IMR-90 (cell line): ENCODE measurements around the gene DCC. TPM values are rescaled to one million over a fixed set of nuclear protein-coding genes. Genes with fewer than 3 reads are reported as not detected.

ENCODE experiments used
- ATAC-seq: fragments of 200-7000 bp; cut with Tn5 transposase; 2 replicates; pipeline ENCODE4 v1.9.1; 2020; ENCODE audit warnings: low read depth, mild to moderate bottlenecking, moderate library complexity
- BruUV-seq: library from RNA; stranded (reverse); fragments of 400-500 nt; replicated peaks from 2 replicates; lab custom pipeline; 2021; lab: Mats Ljungman, UMichigan
- CTCF ChIA-PET: fragments of 300-600 bp; formaldehyde crosslinking; extraction: SDS; loops from one replicate; lab custom pipeline; 2021; ENCODE audit warnings: antibody characterized with exemption; lab: Yijun Ruan, JAX
- POLR2A ChIA-PET: fragments of 300-600 bp; sonication (Branson Sonifier 250); formaldehyde crosslinking; loops from one replicate; lab custom pipeline; 2022; ENCODE audit warnings: antibody characterized with exemption; ENCODE audit not compliant: unreplicated experiment; lab: Charles Lee
- DNase-seq: peaks from one replicate; pipeline ENCODE4 v3.0.0; 2013
- H2AFZ ChIP-seq: replicated peaks from 2 replicates; pipeline ENCODE3; 2013; ENCODE audit warnings: low read length, mild to moderate bottlenecking; ENCODE audit not compliant: poor library complexity
- H2AK5ac ChIP-seq: 2 replicates; pipeline ENCODE4 v1.6.1; 2013; ENCODE audit warnings: low read depth, low read length, inconsistent platforms
- H2AK9ac ChIP-seq: replicated peaks from 2 replicates; pipeline ENCODE3; 2013; ENCODE audit warnings: mild to moderate bottlenecking, low read depth, low read length, moderate library complexity; ENCODE audit not compliant: poor library complexity
- H2BK120ac ChIP-seq: 2 replicates; pipeline ENCODE4 v1.6.1; 2013; ENCODE audit warnings: low read depth, low read length, inconsistent platforms
- H2BK15ac ChIP-seq: 3 replicates; pipeline ENCODE4 v1.6.1; 2013; ENCODE audit warnings: low read depth, low read length, inconsistent platforms
- H2BK20ac ChIP-seq: 2 replicates; pipeline ENCODE4 v1.6.1; 2013; ENCODE audit warnings: low read depth, mild to moderate bottlenecking, inconsistent platforms, low read length, moderate library complexity
- H2BK5ac ChIP-seq: 2 replicates; pipeline ENCODE4 v1.6.1; 2013; ENCODE audit warnings: mild to moderate bottlenecking, low read depth, low read length, inconsistent platforms; ENCODE audit not compliant: poor library complexity, severe bottlenecking
- H3K14ac ChIP-seq: replicated peaks from 2 replicates; pipeline ENCODE4 v1.6.1; 2013; ENCODE audit warnings: low read depth, low read length, inconsistent platforms
- H3K18ac ChIP-seq: 2 replicates; pipeline ENCODE4 v1.6.1; 2013; ENCODE audit warnings: low read depth, low read length, control low read depth
- H3K23ac ChIP-seq: 2 replicates; pipeline ENCODE4 v1.6.1; 2013; ENCODE audit warnings: low read depth, low read length, inconsistent platforms
- H3K27ac ChIP-seq: 2 replicates; pipeline ENCODE4 v1.5.1; 2013; ENCODE audit warnings: mild to moderate bottlenecking, control low read depth, low read length; ENCODE audit not compliant: insufficient read depth
- H3K27me3 ChIP-seq: 2 replicates; pipeline ENCODE4 v1.6.1; 2013; ENCODE audit warnings: low read length; ENCODE audit not compliant: control insufficient read depth, insufficient read depth
- H3K36me3 ChIP-seq: 2 replicates; pipeline ENCODE4 v1.6.1; 2013; ENCODE audit warnings: low read length, mixed read lengths; ENCODE audit not compliant: control insufficient read depth, insufficient read depth
- H3K4ac ChIP-seq: 2 replicates; pipeline ENCODE4 v1.6.1; 2013; ENCODE audit warnings: low read depth, low read length, inconsistent platforms
- H3K4me1 ChIP-seq: 2 replicates; pipeline ENCODE4 v1.6.1; 2013; ENCODE audit warnings: low read length, mixed read lengths; ENCODE audit not compliant: control insufficient read depth, insufficient read depth
- H3K4me2 ChIP-seq: 2 replicates; pipeline ENCODE4 v1.6.1; 2013; ENCODE audit warnings: low read depth, mild to moderate bottlenecking, control low read depth, low read length, moderate library complexity
- H3K4me3 ChIP-seq: 2 replicates; pipeline ENCODE4 v1.5.1; 2013; ENCODE audit warnings: low read depth, mild to moderate bottlenecking, control low read depth, low read length, moderate library complexity; ENCODE audit not compliant: insufficient read depth
- H3K56ac ChIP-seq: 2 replicates; pipeline ENCODE4 v1.6.1; 2013; ENCODE audit warnings: low read length, inconsistent platforms; ENCODE audit not compliant: insufficient read depth; ENCODE audit errors: extremely low read depth
- H3K79me1 ChIP-seq, 2 experiments: 2 replicates each; pipeline ENCODE4 v1.6.1; 2013; ENCODE audit warnings: low read length in 2 of 2, inconsistent platforms in 1 of 2, low read depth in 1 of 2
- H3K9ac ChIP-seq: 2 replicates; pipeline ENCODE4 v1.6.1; 2013; ENCODE audit warnings: low read depth, low read length, control low read depth
- H3K9me1 ChIP-seq: 2 replicates; pipeline ENCODE4 v1.6.1; 2013; ENCODE audit warnings: low read length, inconsistent platforms; ENCODE audit not compliant: insufficient read depth
- H3K9me3 ChIP-seq: 2 replicates; pipeline ENCODE4 v1.6.1; 2013; ENCODE audit warnings: low read length; ENCODE audit not compliant: control insufficient read depth, insufficient read depth
- H4K20me1 ChIP-seq: 2 replicates; pipeline ENCODE4 v1.6.1; 2013; ENCODE audit warnings: low read length, inconsistent platforms; ENCODE audit not compliant: insufficient read depth
- H4K5ac ChIP-seq: 2 replicates; pipeline ENCODE4 v1.6.1; 2013; ENCODE audit warnings: mild to moderate bottlenecking, low read depth, low read length, control low read depth
- H4K8ac ChIP-seq, 2 experiments: 2 replicates each; pipeline ENCODE4 v1.6.1; 2013; ENCODE audit warnings: low read depth in 2 of 2, low read length in 2 of 2, control low read depth in 1 of 2, inconsistent platforms in 1 of 2
- H4K91ac ChIP-seq: 2 replicates; pipeline ENCODE4 v1.6.1; 2013; ENCODE audit warnings: low read depth, low read length, inconsistent platforms; ENCODE audit not compliant: insufficient read depth
- BHLHE40 ChIP-seq: fragments of 150-350 bp; IDR thresholded peaks from 2 replicates; pipeline ENCODE4 v1.6.1; 2016; ENCODE audit warnings: mild to moderate bottlenecking, low read depth, low read length
- CEBPB ChIP-seq: IDR thresholded peaks from 2 replicates; pipeline ENCODE4 v1.6.1; 2012; ENCODE audit warnings: low read depth, low read length, improper control_type of control experiment
- CHD1 ChIP-seq: IDR thresholded peaks from 2 replicates; pipeline ENCODE4 v1.6.1; 2012; ENCODE audit warnings: low read depth, low read length, improper control_type of control experiment
- CTCF ChIP-seq: conservative IDR thresholded peaks from 2 replicates; pipeline ENCODE4 v1.5.1; 2012; ENCODE audit warnings: mild to moderate bottlenecking, low read depth, low read length, improper control_type of control experiment
- ELK1 ChIP-seq: fragments of 150-350 bp; IDR thresholded peaks from 2 replicates; pipeline ENCODE4 v1.6.1; 2016; ENCODE audit warnings: low read depth, mild to moderate bottlenecking, low read length, moderate library complexity, borderline replicate concordance
- FOS ChIP-seq: fragments of 150-350 bp; IDR thresholded peaks from 2 replicates; pipeline ENCODE4 v1.6.1; 2016; ENCODE audit warnings: low read depth, low read length
- MAFK ChIP-seq: IDR thresholded peaks from 2 replicates; pipeline ENCODE4 v1.6.1; 2012; ENCODE audit warnings: low read depth, low read length, improper control_type of control experiment
- MAZ ChIP-seq: IDR thresholded peaks from 2 replicates; pipeline ENCODE4 v1.6.1; 2012; ENCODE audit warnings: low read depth, mild to moderate bottlenecking, low read length, improper control_type of control experiment, moderate library complexity, borderline replicate concordance
- MXI1 ChIP-seq: IDR thresholded peaks from 2 replicates; pipeline ENCODE4 v1.6.1; 2012; ENCODE audit warnings: low read depth, mild to moderate bottlenecking, low read length, moderate library complexity, borderline replicate concordance
- NFE2L2 ChIP-seq: fragments of 150-350 bp; IDR thresholded peaks from 2 replicates; pipeline ENCODE4 v1.6.1; 2016; ENCODE audit warnings: low read depth, mild to moderate bottlenecking, low read length
- RAD21 ChIP-seq: IDR thresholded peaks from 2 replicates; pipeline ENCODE4 v1.6.1; 2012; ENCODE audit warnings: low read length, improper control_type of control experiment
- RCOR1 ChIP-seq: IDR thresholded peaks from 2 replicates; pipeline ENCODE4 v1.6.1; 2012; ENCODE audit warnings: mild to moderate bottlenecking, low read length, improper control_type of control experiment; ENCODE audit not compliant: insufficient replicate concordance
- USF2 ChIP-seq: fragments of 150-350 bp; IDR thresholded peaks from 2 replicates; pipeline ENCODE4 v1.6.1; 2017; ENCODE audit warnings: mild to moderate bottlenecking, antibody characterized with exemption, low read length, low read depth
- WGBS, 2 experiments: methylation state at CpG; one replicate each; pipeline versions ENCODE4 v1.1.5 to v1.1.7; 2013; ENCODE audit warnings: missing lambda C conversion rate in 2 of 2; ENCODE audit not compliant: insufficient read length in 1 of 2; ENCODE audit errors: extremely low coverage in 2 of 2; 5-methylcytosine and 5-hydroxymethylcytosine counted together
- dilution Hi-C: fragments of 300-500 bp; cut with HindIII; formaldehyde crosslinking; loops from one replicate; pipeline ENCODE4 v1.14.3; 2018; ENCODE audit warnings: low sequenced_read_pairs; ENCODE audit not compliant: unreplicated experiment
- in situ Hi-C: fragments of 300-500 bp; cut with MboI; formaldehyde crosslinking; loops from 3 replicates; pipeline ENCODE4 v1.14.3; 2019; ENCODE audit warnings: low sequenced_read_pairs, inconsistent platforms, mixed read lengths
- intact Hi-C: fragments of 100-400 bp; cut with micrococcal nuclease; formaldehyde crosslinking; loops from 2 replicates; pipeline ENCODE4 v1.10.0; 2022
- polyA plus RNA-seq, 3 experiments: library from polyadenylated mRNA; depleted of rRNA; stranded (reverse); fragments of >200 nt; gene quantifications; 2 replicates each; pipeline ENCODE4 v1.2.3, GENCODE V29; 2012; ENCODE audit warnings: low replicate concordance in 1 of 3
- total RNA-seq: library from RNA; depleted of rRNA; stranded (reverse); fragments of >200 nt; gene quantifications from 2 replicates; pipeline ENCODE4 v1.2.3, GENCODE V29; 2012

The DCC gene
- total and polyA plus RNA-seq, 2 of the 4 experiments (the other 2 are of a cell fraction) = 0.31 to 0.54 TPM

GRCh38 chr18:52875725-52876124 lies 535.7 kb downstream of the DCC start:
- peaks cover 7% of the 10 kb centered on the region; the same call in 1 of the 2 replicates for H3K9me3 ChIP-seq
- no peak overlapping the region for H3K4me2 ChIP-seq
- H4K8ac ChIP-seq = no peak overlapping the region
- no peaks in the 10 kb centered on the region for H3K9me1 ChIP-seq
- no peak overlapping the region for H3K14ac ChIP-seq
- H3K27me3 ChIP-seq = no peaks in the 10 kb centered on the region
- H2AK5ac ChIP-seq = no peak overlapping the region
- no peak overlapping the region for H4K91ac ChIP-seq
- dilution Hi-C loops (no loop called here), in situ Hi-C loops (no loop called here), intact Hi-C loops (no loop called here)
- no peak overlapping the region for H3K56ac ChIP-seq
- H3K23ac ChIP-seq = no peak overlapping the region
- no peak overlapping the region for H3K18ac ChIP-seq
- H3K4me3 ChIP-seq = no peak overlapping the region
- H3K79me1 ChIP-seq = no peaks in the 10 kb centered on the region
- no peak overlapping the region for H3K27ac ChIP-seq
- BruUV-seq = no TSS peak
- POLR2A ChIA-PET = no interaction called here
- H3K4me1 ChIP-seq = no peaks in the 10 kb centered on the region
- H3K36me3 ChIP-seq = no peaks in the 10 kb centered on the region
- DNase-seq (no peak), ATAC-seq (no peak)
- TF ChIP-seq BHLHE40 = no peak
- TF ChIP-seq NFE2L2 = no peak
- no peak for TF ChIP-seq RCOR1
- no peak for TF ChIP-seq MXI1
- TF ChIP-seq FOS = no peak
- TF ChIP-seq MAZ = no peak
- TF ChIP-seq MAFK = no peak
- TF ChIP-seq RAD21 = no peak
- TF ChIP-seq ELK1 = no peak
- TF ChIP-seq CHD1 = no peak
- no peak for TF ChIP-seq USF2
- no peak for TF ChIP-seq CEBPB
- no peak for TF ChIP-seq CTCF
- no peak overlapping the region for H2AK9ac ChIP-seq
- no CpG with 5 or more reads among the region's 5 CpGs for WGBS, 2 experiments
- H2BK15ac ChIP-seq = no peak overlapping the region
- no peaks in the 10 kb centered on the region for H4K20me1 ChIP-seq
- no peak overlapping the region for H2BK5ac ChIP-seq
- CTCF ChIA-PET = no interaction called here
- H2AFZ ChIP-seq = no peak overlapping the region
- no peak overlapping the region for H3K4ac ChIP-seq
- H3K9ac ChIP-seq = no peak overlapping the region
- no peak overlapping the region for H2BK120ac ChIP-seq
- H2BK20ac ChIP-seq = no peak overlapping the region
- no peak overlapping the region for H4K5ac ChIP-seq
